NCI-H2081 (cell line): ENCODE measurements around the gene CCL13.
"Not testable (repeated sequence)": the region's sequence is repeated elsewhere in the genome, so short reads cannot be mapped to it uniquely, and the experiment has no call there.

Experiments
- DNase-seq, 2 experiments: peaks; one replicate each; lab custom pipeline; 2025; lab: John Stamatoyannopoulos, UW

The CCL13 gene

DNA sequence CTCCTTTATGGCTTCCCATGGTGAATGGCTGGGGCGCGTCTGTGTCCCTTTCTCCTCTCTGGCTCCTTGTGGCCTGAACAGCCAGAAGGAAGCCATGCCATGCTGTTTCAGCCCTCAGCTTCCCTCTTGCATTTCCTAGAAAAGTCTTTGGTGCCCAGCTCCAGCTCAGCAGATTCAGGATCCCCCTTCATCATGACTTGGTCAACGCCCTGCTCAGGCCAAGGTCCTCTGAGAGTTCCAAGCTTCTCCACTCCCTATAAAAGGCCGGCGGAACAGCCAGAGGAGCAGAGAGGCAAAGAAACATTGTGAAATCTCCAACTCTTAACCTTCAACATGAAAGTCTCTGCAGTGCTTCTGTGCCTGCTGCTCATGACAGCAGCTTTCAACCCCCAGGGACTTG is at the start of gene CCL13:
CCL13 (plus strand) TSS at position 287 of the 400 bp plus-strand sequence; CDS start at position 334, 47 bp downstream.
- DNase-seq, result no peak

DNA sequence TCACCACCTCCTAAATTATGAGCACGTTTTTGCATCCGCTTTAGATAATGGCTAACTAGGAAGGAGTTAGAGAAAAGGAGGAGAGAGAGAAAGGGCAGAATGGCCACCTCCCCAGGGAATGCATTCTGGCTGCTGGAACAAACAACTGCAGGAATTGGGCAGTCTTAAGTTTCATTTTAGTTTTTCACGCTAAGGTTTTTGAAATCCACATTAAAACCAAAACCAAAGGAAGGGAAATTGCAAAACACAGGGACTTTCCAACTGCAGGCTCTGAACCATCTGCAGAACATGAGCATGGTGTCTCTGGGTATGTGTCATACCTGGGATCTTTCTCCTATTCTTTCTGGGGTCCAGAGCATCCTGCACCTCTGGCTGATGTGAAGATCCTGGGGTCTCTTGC is 49.2 kb upstream of the CCL13 start:
- DNase-seq, result no peak

DNA sequence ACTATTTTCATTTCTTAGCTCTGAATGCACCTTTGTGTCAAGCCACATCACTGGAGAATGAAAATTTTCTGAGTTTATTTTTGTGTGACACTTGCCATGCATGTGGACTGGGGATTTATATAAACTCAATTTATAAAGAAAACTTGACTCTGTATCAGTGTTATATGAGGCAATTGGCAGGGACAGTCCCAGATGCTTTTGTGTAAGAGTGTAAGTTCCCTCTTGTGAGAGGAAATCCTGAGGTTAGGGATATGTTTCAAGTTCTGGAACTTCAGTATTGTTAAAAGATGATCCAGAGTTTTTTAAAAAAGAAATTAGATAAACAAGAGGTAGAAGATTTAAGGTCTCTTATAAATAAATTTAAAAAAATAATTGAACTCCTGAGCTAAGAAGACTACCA is 47.9 kb upstream of the CCL13 start:
- no peak for DNase-seq

DNA sequence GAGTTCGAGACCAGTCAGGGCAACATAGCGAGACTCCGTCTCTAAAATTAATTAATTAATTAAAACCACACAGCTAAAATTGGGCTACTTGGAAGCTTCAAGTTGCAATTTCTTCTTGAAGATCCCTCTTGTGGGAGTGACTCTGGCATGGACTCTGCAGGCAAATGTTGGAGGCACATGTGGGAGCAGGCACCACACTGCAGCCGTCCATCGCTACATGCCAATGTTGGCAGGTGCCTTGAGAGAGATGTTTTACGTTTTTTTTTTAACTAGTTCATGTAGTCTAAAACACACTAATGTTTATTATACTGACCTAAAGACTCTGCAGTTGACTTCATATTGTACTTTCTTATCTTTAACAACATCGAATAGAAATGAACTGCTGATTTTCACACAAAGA is 45.0 kb upstream of the CCL13 start:
- no peak for DNase-seq

DNA sequence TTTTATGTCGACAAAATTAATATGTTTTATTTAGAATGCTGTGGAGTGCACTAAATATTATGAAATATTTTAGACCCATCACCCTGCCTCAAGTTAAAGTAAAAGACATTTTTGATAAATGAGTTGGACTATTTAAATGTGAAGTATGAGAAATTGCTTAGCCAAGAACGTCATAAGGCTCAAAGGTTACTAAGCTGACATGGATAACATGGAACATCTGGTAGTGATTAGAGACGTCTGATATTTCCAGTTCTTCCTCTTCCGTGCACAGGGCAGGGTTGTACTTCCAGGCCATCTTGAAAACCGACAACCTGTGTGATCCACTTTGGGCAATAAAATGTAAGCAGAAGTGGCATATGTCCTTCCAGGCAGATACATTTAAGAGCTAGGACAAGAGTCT is 44.2 kb upstream of the CCL13 start:
- DNase-seq, result no peak

DNA sequence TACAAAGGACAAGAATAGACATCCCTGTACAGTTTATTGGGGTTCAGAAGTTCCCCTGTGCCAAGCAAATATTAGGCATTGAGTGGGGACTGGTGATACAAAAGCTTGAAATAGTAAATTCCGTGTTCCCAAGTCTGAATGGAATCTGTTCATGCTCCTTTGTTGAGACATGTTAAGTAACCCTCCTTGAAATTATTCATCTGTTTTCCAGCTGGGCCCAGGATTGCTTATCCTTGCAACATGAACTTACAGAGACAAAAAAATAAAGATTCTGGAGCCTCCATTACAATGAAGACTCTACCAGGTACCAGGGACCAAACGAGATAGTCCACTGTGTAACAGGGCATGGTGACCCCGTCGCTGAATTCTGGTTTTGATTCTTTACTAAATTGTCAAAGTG is 43.1 kb upstream of the CCL13 start:
- no peak for DNase-seq

DNA sequence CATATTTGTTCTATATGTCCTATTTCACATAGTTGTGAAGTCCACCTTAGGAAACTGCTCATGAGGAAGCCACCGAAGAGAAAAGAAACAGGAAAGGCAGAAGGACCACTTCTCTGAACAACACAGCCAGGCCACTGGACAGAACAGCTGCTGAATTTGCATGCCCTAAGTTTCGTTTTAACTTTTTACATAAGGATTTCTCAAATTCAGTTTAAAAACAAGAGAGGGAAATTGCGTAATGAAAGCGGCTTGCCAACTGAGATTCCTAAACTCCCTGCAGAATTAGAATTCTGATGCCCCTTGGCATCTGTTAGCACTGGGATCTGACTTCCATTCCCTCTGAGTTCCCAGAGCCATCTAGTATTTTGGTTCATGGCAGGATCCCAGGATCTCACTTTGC is 42.0 kb upstream of the CCL13 start:
- no peak for DNase-seq

DNA sequence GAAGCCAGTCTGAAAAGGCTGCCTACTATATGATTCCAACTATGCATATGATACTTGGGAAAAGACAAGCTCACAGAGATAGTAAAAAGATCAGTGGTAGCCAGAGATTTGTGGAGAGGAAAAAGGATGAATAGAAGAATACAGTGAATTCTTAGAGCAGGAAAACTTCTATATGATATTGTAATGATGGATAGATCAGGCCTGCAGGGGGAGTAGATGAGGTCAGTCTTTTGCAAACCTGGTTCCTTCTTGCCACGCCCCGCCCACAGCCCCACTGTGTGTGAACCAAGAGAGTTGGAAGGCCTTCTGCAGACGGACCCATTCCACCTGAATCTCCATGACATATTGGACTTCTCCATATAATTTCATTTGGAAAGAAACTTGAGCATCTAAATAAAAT is 37.8 kb upstream of the CCL13 start:
- DNase-seq, result no peak

DNA sequence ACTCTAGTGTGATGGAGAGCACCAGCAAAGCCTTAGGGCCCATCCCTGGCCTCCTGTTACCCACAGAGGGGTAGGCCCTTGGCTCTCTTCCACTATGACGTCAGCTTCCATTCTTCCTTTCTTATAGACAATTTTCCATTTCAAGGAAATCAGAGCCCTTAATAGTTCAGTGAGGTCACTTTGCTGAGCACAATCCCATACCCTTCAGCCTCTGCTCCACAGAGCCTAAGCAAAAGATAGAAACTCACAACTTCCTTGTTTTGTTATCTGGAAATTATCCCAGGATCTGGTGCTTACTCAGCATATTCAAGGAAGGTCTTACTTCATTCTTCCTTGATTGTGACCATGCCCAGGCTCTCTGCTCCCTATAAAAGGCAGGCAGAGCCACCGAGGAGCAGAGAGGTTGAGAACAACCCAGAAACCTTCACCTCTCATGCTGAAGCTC is 37.2 kb upstream of the CCL13 start, which contains the start of gene CCL8:
CCL8 (plus strand) TSS at position 397 of the 445 bp plus-strand sequence. CDS start 67 bp downstream, outside the sequence.
- DNase-seq, result no peak

DNA sequence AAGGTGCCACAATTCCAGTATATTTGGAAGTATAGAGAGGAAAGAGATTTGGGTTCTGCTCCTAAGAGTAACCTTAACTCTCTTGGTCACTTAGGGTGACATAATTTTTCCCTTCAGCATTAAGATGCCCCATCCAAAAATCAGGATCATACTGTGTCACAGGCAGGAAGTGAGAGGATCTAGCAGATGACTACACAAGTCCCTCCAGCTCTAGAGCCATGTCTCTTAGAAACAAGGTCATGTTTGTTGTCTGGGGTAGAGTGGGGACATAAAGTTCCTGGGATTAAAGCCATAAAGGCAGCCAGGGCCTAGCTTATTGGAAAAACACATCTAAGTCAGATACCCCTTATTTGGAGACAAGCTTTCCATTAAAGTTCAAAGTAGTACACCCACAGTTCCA is 34.3 kb upstream of the CCL13 start:
- DNase-seq, result no peak

DNA sequence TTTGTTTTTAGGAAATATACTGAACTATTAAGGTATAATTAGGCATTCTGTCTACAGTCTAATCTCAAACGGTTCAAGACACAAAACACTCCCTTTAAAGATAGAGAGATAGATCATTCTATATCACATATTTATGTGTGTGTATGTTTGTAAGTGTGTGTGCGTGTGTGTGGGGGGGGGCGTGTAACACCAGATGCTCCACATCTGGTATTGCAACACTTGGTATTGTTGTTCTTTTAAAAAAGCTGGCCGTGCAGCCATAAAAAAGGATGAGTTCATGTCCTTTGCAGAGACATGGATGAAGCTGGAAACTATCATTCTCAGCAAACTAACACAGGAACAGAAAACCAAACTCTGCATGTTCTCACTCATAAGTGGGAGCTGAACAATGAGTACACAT is 28.7 kb upstream of the CCL13 start:
- not testable (repeated sequence) for DNase-seq

DNA sequence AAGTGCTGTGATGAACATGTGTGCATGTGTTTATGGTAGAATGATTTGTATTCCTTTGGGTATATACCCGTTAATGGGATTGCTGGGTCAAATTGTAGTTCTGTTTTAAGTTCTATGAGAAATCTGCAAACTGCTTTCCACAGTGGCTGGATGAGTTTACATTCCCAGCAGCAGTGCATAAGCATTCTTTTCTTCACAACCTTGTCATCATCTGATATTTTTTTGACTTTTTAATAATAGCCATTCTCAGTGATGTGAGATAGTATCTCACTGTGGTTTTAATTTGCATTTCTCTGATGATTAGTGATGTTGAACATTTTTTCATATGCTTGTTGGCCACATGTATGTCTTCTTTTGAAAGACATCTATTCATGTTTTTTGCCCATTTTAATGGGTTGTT is 18.6 kb upstream of the CCL13 start:
- no peak for DNase-seq

DNA sequence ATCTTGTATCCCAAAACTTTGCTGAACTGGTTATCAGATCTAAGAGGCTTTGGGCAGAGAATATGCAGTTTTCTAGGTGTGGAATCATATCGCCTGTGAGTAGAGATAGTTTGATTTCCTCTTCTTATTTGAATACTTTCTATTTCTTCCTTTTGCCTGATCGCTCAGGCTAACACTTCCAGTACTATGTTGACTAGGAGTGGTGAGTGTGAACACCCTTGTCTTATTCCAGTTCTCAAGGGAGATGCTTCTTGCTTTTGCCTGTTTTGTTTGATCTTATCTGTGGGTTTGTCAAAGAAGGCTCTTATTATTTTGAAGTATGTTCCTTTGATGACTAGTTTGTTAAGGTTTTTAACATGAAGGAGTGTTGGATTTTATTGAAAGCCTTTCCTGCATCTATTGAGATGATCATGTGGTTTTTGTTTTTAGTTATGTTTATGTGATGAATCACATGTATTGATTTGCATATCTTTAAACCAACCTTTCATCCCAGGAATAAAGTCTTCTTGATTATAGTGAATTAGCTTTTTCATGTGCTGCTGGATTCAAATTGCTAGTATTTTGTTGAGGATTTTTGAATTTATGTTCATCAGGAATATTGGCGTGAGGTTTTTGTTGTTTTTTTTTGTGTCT is 17.0 kb upstream of the CCL13 start:
- DNase-seq, result no peak

DNA sequence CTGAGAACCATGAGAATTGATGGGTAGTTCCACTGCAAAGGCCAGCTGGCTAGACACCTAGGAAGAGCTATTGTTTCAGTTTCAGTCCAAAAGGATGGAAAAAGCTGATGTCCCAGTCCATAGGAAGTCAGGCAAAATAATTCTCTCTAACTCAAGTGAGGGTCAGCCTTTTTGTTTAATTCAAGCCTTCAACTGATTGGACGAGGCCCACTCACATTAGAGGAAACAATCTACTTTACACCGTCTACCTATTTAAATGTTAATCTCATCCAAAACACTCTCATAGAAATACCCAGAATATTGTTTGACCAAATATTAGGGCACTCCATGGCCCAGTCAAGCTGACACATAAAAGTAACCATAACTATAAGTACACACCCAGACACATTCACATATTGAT is 14.4 kb upstream of the CCL13 start:
- DNase-seq, result no peak

DNA sequence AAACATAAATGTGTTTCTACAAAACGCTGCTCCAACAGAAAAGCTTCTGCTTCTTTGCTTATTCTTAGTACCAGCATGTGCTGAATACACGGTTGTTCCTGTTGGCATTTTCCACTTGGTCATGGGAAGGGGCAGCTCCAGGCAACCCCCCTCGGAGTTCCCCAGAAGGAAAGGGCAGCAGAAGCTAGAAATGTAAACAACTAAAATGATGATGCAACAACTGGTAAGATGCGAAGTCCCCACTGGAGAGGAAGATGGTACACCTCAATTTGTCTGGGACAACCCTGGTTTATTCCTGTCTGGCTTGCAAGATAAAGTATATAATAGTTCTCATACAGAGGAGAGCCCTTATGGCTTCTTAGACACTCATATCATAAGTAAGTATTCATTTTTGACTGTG is 9.2 kb upstream of the CCL13 start:
- DNase-seq, result no peak

DNA sequence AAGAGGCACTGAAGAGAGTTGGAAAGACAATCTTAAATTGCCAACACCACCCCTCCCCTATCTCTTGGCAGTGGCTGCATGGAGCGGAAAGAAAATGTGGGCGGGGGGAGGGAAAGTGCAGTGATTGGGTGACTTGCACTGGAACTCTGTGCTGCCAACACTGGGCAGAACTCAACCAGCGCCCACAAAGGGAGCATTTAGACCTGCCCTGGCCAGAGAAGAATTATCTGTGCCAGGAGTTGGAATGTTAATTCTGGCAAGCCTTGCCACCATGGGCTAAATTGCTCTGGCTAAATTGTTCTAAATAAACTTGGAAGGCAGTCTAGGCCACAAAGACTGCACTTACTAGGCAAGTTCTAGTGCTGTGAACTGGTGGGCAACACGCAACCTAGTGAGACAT is 6.5 kb upstream of the CCL13 start:
- no peak for DNase-seq

DNA sequence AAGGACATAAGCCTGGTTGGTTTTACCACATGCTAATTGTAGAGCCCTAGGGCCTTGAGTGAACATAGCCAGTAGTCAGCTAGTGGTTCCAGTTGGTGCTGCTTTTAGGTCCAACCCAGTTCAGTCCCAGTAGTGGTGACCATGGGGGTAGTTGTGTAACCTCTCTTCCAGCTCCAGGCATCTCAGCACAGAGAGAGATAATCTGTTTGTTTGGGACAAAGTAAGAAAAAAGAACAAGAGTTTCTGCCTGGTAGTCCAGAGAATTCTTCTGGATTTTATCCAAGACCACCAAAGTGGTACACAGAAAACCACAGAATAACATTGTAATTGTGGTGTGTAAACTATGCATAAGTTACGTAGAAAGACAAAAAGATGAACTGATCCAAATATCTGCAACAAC is 5.2 kb upstream of the CCL13 start:
- DNase-seq, result no peak

DNA sequence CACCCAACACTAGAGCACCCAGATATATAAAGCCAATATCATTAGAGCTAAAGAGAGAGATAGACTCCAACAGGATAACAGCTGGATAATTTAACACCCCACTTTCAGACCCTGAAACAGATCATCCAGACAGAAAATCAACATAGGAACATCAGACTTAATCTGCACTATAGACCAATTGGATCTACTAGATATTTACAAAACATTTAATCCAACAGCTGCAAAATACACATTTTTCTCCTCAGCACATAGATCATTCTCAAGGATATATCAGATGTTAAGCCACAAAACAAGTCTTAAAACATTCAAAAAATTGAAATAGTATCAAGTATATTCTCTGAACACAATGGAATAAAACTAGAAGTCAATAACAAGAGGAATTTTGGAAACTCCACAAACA is 4.1 kb upstream of the CCL13 start:
- no peak for DNase-seq

DNA sequence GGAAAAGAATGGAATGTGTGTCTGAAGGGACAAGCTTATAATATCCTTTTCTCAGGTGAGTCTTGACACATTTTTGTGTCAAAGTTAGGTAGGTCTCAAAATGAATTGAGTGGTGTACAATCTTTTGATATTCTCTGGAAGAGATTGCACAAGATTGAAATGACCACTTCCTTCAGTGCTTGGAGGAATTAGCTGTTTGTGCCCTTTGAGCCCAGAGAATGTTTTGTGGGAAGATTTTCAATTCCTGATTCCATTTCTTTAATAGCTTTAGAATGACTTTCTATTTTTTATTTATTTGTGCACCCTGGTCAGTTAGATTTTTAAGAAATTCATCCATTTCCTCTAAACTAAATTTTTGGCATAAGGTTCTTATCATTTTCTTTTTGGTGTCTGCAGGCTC is 1.6 kb upstream of the CCL13 start:
- DNase-seq, result no peak

DNA sequence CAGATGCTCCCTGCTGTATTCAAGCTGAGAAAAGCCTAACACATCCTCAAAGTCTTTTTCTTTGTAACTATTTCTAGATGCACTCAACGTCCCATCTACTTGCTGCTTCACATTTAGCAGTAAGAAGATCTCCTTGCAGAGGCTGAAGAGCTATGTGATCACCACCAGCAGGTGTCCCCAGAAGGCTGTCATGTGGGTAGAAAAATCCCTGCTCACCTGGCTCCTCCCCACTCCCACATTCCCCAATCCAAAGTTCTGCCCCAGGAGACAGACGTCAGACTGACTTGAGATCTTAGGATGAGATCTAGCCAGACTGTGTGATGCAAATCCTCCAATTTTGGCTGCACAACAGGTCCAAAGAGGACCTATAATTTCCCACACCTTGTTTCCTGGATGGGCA is 1.1 kb downstream of the CCL13 start:
- no peak for DNase-seq

DNA sequence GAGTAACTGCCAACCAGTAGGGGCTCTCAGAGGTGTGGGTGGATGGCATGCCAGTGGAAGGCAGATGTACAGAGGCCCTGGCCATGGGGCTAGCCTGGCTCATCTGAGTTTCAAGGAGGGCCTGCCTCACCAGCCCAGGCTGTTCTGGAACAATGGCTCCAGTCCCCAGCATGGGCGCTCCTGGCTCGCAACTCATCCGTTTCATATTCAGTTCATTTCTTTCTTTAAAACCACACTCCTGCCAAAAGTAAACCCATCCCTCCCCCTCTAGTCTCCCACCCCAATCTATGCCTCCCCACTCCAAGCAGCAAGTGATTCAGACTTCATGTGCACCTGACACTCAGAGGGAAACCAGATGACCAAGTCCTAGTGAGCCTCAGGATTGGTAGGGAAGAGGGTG is 2.4 kb downstream of the CCL13 start:
- no peak for DNase-seq

DNA sequence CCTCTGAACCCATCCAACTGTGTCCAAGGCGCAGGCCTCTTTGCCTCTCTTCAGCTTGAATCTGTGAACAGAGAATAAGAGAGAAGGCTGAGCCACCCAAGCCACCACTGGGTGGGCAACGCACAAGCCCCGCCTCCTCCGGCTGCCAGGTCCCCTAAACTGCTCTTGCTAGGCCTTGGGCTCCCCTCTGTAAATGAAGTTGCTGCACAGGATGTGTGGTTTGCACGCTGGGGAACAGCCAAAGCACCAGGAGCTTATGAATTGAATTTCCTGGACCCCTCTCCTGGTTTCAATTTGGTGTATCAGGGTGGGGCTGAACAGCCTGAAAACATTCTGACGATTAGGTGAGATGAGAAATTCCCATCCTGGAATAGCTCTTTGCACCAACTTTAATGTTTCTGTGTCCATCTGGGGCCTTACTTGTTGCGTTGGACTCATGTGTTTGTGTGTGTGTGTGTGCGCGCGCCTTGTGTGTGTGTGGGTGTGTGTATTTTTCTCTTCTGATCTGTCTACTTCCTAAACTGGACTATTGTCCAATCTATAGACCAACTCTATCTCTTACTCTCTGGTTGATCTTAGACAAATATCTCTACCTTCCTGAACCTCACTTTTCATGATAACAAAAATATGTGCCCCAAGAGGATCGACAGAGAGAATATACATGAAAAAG is 4.5 kb downstream of the CCL13 start:
- DNase-seq, result no peak

DNA sequence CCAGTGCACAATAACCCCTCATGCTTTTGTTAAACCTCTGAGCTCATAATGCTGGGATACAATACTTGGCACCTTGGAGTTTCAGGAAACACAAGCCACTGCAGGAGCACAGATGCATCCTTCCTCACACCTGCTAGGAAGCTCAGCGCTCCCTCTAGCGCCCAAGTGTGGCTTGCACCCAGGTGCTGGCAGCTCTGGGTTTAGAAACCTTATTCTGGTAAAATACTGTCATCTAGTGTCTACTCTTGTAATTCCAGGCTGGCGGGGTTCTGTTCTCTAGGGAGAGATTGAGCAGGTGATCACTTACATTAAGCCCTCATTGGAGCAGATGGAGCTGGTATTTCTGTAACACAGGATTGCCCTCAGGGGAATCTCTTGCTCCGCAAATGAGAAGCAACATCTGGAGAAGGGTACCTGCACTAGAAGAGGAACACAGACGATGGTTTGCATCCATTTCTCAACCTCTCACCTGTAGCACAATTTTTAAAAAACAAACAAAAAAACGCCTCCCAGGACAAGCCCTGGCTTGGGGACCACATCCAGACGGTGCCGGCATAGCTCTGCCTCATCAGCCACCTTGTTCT is 5.3 kb downstream of the CCL13 start:
- peak; percentile 73 to 79 for DNase-seq
